HG03196 (cell line): ENCODE measurements around the gene CYBC1.

Experiments used
- ATAC-seq: cut with Tn5 transposase; IDR thresholded peaks from one replicate; pipeline ENCODE4 v1.9.1; 2021; ENCODE audit not compliant: unreplicated experiment

Gene CYBC1

GRCh38 chr17:82450357-82451106, at the start of gene CYBC1:
TSS of gene CYBC1 (minus strand) at chr17:82450752. CDS start at chr17:82449254, 1,498 bp downstream.
- ATAC-seq = peak; percentile 70

GRCh38 chr17:82497483-82498405, 47.2 kb upstream of the CYBC1 start:
- ATAC-seq = no peak

- ATAC-seq = peak; percentile 51
These were observed 46.2 kb upstream of the CYBC1 start for GRCh38 chr17:82496529-82497434.

- ATAC-seq = no peak
These were observed 45.4 kb upstream of the CYBC1 start for GRCh38 chr17:82495844-82496528.

- ATAC-seq = peak; percentile 48
These were observed 43.9 kb upstream of the CYBC1 start for GRCh38 chr17:82494236-82495055.

- no peak for ATAC-seq
These were observed 42.8 kb upstream of the CYBC1 start for GRCh38 chr17:82493226-82493781.

- no peak for ATAC-seq
These were observed 42.2 kb upstream of the CYBC1 start for GRCh38 chr17:82492643-82493225.

- ATAC-seq = no peak
These were observed 41.0 kb upstream of the CYBC1 start for GRCh38 chr17:82491533-82491932.

- ATAC-seq = no peak
These were observed 40.6 kb upstream of the CYBC1 start for GRCh38 chr17:82491196-82491530.

GRCh38 chr17:82490512-82491195, 40.1 kb upstream of the CYBC1 start:
- ATAC-seq = no peak

GRCh38 chr17:82489851-82490511, 39.4 kb upstream of the CYBC1 start:
- ATAC-seq = no peak

GRCh38 chr17:82489117-82489516, 38.6 kb upstream of the CYBC1 start:
- no peak for ATAC-seq

GRCh38 chr17:82487910-82488309, 37.4 kb upstream of the CYBC1 start:
- ATAC-seq = no peak

GRCh38 chr17:82486231-82487094, 35.9 kb upstream of the CYBC1 start:
- no peak for ATAC-seq

- no peak for ATAC-seq
These were observed 33.3 kb upstream of the CYBC1 start for GRCh38 chr17:82483836-82484235.

GRCh38 chr17:82483204-82483660, 32.7 kb upstream of the CYBC1 start:
- no peak for ATAC-seq

GRCh38 chr17:82480318-82480717, 29.8 kb upstream of the CYBC1 start:
- ATAC-seq = no peak
